Epithelial cell of prostate (primary cell): ENCODE measurements around the gene DNAJC22.
"Not testable (repeated sequence)": the region's sequence is repeated elsewhere in the genome, so short reads cannot be mapped to it uniquely, and the experiment has no call there.

Source experiments
- DNase-seq: peaks from one replicate; pipeline ENCODE4 v3.0.0-alpha.2; 2011; ENCODE audit warnings: low read depth, low spot score
- H3K27ac ChIP-seq: fragments of 450-650 bp; 2 replicates; pipeline ENCODE4 v1.5.1; 2017; ENCODE audit warnings: mild to moderate bottlenecking

The DNAJC22 gene

GRCh38 chr12:49330631-49331379 is 15.9 kb upstream of the DNAJC22 start:
- no peak overlapping the region for H3K27ac ChIP-seq
- no peak for DNase-seq

- no peak overlapping the region for H3K27ac ChIP-seq
- DNase-seq = no peak
Observed at GRCh38 chr12:49331380-49332222, 15.1 kb upstream of the DNAJC22 start.

- DNase-seq = no peak
Observed at GRCh38 chr12:49332441-49332861, 14.2 kb upstream of the DNAJC22 start.

GRCh38 chr12:49332891-49333371 is 13.8 kb upstream of the DNAJC22 start:
- DNase-seq = no peak

More at GRCh38 chr12:49332441-49332861, 14.2 kb upstream of the DNAJC22 start:
- H3K27ac ChIP-seq = no peak overlapping the region

GRCh38 chr12:49333778-49334177 is 12.9 kb upstream of the DNAJC22 start:
- H3K27ac ChIP-seq, DNase-seq: not testable (repeated sequence)

More at GRCh38 chr12:49332891-49333371, 13.8 kb upstream of the DNAJC22 start:
- H3K27ac ChIP-seq = no peak overlapping the region

GRCh38 chr12:49334226-49334625 is 12.5 kb upstream of the DNAJC22 start:
- no peak for DNase-seq
- H3K27ac ChIP-seq = no peak overlapping the region

GRCh38 chr12:49334681-49335080 is 12.0 kb upstream of the DNAJC22 start:
- H3K27ac ChIP-seq = no peak overlapping the region
- DNase-seq = no peak

- H3K27ac ChIP-seq = no peak overlapping the region
- no peak for DNase-seq
Observed at GRCh38 chr12:49335118-49335954, 11.4 kb upstream of the DNAJC22 start.

GRCh38 chr12:49335955-49336644 is 10.6 kb upstream of the DNAJC22 start:
- no peak overlapping the region for H3K27ac ChIP-seq
- DNase-seq = no peak

- no peak for DNase-seq
- no peak within 1 kb of the TSS for H3K27ac ChIP-seq
Observed at GRCh38 chr12:49336645-49337584, 9.8 kb upstream of the DNAJC22 start, which contains the start of gene C1QL4. TSS of gene C1QL4 (minus strand) at chr12:49337188. CDS start at chr12:49336477, 711 bp downstream.

- DNase-seq = no peak
Observed at GRCh38 chr12:49338830-49339463, 7.7 kb upstream of the DNAJC22 start.

GRCh38 chr12:49339464-49339861 is 7.2 kb upstream of the DNAJC22 start:
- DNase-seq = no peak
- H3K27ac ChIP-seq = no peak overlapping the region

More at GRCh38 chr12:49338830-49339463, 7.7 kb upstream of the DNAJC22 start:
- no peak overlapping the region for H3K27ac ChIP-seq

- no peak for DNase-seq
- H3K27ac ChIP-seq = no peak overlapping the region
Observed at GRCh38 chr12:49340095-49340870, 6.4 kb upstream of the DNAJC22 start.

- H3K27ac ChIP-seq = no peak overlapping the region
- DNase-seq = no peak
Observed at GRCh38 chr12:49340971-49341776, 5.5 kb upstream of the DNAJC22 start.

GRCh38 chr12:49341777-49342065 is 5.0 kb upstream of the DNAJC22 start:
- H3K27ac ChIP-seq = no peak overlapping the region
- no peak for DNase-seq

- no peak overlapping the region for H3K27ac ChIP-seq
- no peak for DNase-seq
Observed at GRCh38 chr12:49342066-49342913, 4.4 kb upstream of the DNAJC22 start.
